ENCODE results near the gene RBFA.
A peak's percentile ranks its signal among the peaks of the same experiment; 100 is the strongest.

RBFA gene

DNA sequence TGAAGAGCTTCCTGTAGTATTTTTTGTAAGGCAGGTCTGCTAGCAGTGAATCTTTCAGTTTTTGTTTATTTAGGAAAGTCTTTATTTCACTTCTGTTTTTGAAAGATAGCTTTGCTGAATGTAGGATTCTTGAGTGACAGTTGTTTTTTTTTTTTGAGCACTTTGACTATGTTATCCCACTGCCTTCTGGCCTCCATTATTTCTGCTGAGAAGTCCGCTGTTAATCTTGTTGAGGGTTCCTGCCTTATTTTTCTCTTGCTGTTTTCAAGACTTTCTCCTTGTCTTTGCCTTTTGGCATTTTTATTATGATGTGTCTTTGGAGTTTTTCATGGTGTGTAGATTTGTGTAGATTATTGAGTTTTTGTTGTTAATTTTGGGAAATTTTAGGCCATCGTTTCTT, 21.9 kb downstream of the RBFA start (continued):
- TF ChIP-seq BCL11A (tag by site-specific recombination; IDR thresholded peaks at IDR 0.05; ENCODE audit: low read depth) (no peak), SETDB1 (IDR thresholded peaks at IDR 0.05; ENCODE audit: insufficient read length, low read length) (peak; percentile 72), ZBTB8A (tag by site-specific recombination; IDR thresholded peaks at IDR 0.05) (no peak), RBAK (tag by site-specific recombination; IDR thresholded peaks at IDR 0.05) (no peak), ZNF701 (tag by site-specific recombination; IDR thresholded peaks at IDR 0.05) (no peak), ZNF48 (tag by site-specific recombination; IDR thresholded peaks at IDR 0.05) (no peak), ZNF621 (tag by site-specific recombination; IDR thresholded peaks at IDR 0.05) (no peak), ZNF610 (tag by site-specific recombination; IDR thresholded peaks at IDR 0.05; ENCODE audit: borderline replicate concordance) (0 out of 2 replicates have a peak, but pooled peaks have one; percentile 28), ZNF664 (tag by site-specific recombination; IDR thresholded peaks at IDR 0.05) (no peak)

DNA sequence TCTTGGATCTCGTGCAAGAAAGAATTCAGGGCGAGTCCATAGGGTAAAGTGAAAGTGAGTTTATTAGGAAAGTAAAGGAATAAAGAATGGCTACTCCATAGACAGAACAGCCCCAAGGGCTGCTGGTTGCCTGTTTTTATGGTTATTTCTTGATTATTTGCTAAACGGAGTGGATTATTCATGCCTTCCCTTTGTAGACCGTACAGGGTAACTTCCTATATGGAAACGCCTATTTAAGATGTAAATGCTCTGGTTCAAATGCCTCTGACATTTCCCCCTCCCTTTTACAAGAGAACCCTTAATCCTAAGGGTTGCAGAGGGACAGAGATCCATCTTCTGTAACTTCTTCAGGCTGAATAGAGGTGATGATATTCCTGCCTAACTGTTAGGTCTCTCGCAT, 25.7 kb downstream of the RBFA start:
- no peak overlapping the region for H3K4me3 ChIP-seq (ENCODE audit: low read depth, low read length)
- TF ChIP-seq, protein P1, sequence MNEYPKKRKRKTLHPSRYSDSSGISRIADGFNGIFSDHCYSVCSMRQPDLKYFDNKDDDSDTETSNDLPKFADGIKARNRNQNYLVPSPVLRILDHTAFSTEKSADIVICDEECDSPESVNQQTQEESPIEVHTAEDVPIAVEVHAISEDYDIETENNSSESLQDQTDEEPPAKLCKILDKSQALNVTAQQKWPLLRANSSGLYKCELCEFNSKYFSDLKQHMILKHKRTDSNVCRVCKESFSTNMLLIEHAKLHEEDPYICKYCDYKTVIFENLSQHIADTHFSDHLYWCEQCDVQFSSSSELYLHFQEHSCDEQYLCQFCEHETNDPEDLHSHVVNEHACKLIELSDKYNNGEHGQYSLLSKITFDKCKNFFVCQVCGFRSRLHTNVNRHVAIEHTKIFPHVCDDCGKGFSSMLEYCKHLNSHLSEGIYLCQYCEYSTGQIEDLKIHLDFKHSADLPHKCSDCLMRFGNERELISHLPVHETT (tag by site-specific recombination; IDR thresholded peaks at IDR 0.05), result no peak
- no peak for TF ChIP-seq ZSCAN16 (tag by site-specific recombination; IDR thresholded peaks at IDR 0.05)
- TF ChIP-seq GLIS2 (tag by site-specific recombination; IDR thresholded peaks at IDR 0.05), result no peak
- CTCF ChIA-PET, result no interaction called here
- H3K36me3 ChIP-seq (ENCODE audit: control insufficient read depth in 2 of 2, insufficient read depth in 1 of 2, low read length in 2 of 2), result no peaks in the 10 kb centered on the region
- no peaks in the 10 kb centered on the region for H3K4me1 ChIP-seq (ENCODE audit: control insufficient read depth, insufficient read depth, low read length)
- H3K27ac ChIP-seq (ENCODE audit: extremely low read depth, low read depth, low read length), result no peak overlapping the region
- POLR2A ChIA-PET, result no interaction called here
- H3K9me3 ChIP-seq (ENCODE audit: control insufficient read depth, insufficient read depth, low read depth, low read length), result no peaks in the 10 kb centered on the region

DNA sequence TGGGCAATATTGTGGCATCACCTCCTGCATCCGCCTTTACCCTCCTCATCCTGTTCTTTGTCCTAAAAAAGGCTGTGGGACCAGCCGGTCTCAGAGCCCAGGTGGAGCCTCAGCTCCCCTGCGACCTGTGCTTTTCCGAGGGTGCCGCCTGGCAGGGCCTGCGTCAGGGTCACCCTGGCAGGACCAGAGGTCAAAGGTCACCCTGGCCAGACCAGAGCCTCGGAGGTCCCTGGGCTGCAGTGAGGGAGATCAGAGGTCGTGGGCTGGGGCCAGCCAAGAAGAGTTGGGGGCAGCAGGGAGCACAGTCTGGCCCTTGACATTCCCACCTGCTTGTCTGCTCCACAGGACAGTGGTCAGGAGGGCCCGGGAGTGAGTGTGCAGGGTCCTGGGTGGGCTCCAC, 31.5 kb downstream of the RBFA start:
- TF ChIP-seq, protein P2, sequence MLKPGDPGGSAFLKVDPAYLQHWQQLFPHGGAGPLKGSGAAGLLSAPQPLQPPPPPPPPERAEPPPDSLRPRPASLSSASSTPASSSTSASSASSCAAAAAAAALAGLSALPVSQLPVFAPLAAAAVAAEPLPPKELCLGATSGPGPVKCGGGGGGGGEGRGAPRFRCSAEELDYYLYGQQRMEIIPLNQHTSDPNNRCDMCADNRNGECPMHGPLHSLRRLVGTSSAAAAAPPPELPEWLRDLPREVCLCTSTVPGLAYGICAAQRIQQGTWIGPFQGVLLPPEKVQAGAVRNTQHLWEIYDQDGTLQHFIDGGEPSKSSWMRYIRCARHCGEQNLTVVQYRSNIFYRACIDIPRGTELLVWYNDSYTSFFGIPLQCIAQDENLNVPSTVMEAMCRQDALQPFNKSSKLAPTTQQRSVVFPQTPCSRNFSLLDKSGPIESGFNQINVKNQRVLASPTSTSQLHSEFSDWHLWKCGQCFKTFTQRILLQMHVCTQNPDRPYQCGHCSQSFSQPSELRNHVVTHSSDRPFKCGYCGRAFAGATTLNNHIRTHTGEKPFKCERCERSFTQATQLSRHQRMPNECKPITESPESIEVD (tag by site-specific recombination; IDR thresholded peaks at IDR 0.05), result no peak
- TF ChIP-seq ZXDB (tag by site-specific recombination; IDR thresholded peaks at IDR 0.05) (no peak), BCL11B (tag by site-specific recombination; IDR thresholded peaks at IDR 0.05; ENCODE audit: low read depth) (peak; percentile 59; the same call in 1 of the 2 replicates), SALL2 (tag by site-specific recombination; IDR thresholded peaks at IDR 0.05; ENCODE audit: borderline replicate concordance) (no peak), ZNF23 (tag by site-specific recombination; IDR thresholded peaks at IDR 0.05; ENCODE audit: borderline replicate concordance) (no peak)
- Histone ChIP-seq H3K4me1 (ENCODE audit: control insufficient read depth, insufficient read depth, low read length) (no peaks in the 10 kb centered on the region), H3K27ac (ENCODE audit: extremely low read depth, low read depth, low read length) (no peak overlapping the region), H3K9me3 (ENCODE audit: control insufficient read depth, insufficient read depth, low read depth, low read length) (no peaks in the 10 kb centered on the region), H3K36me3 (ENCODE audit: control insufficient read depth in 2 of 2, insufficient read depth in 1 of 2, low read length in 2 of 2) (no peaks in the 10 kb centered on the region), H3K4me3 (ENCODE audit: low read depth, low read length) (no peak overlapping the region)
- POLR2A ChIA-PET, result no interaction called here
- CTCF ChIA-PET, result interaction anchor here (0.6 to 0.7 kb wide), 2 partner anchors 43 to 260 kb away, joined by 3 read pairs; no protein-coding TSS in a partner anchor

DNA sequence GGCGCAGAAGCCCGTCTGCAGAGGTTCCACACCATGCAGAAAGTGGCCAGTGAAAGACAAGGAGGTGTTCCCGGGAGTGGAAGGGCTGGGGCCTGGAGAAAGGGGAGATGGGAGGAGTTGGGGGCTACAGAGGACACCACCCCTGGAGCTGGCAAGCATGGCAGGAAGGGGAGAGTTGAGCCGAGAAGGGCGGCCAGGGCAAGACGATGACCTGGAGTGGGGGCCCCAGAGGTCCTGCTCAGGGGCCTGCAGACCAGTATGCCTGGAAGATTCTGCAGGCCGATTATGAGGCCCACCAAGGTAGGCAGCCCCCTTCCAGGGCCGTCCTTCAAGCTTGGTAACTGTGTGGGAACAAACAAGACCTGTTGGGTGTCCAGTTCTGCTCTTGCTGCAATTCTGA, 33.1 kb downstream of the RBFA start:
- ChIA-PET CTCF (interaction anchor here (0.6 kb wide), 1 partner anchor 39 kb away, joined by 6 read pairs; no protein-coding TSS in a partner anchor), POLR2A (interaction anchor here (0.6 kb wide), 1 partner anchor 74 kb away, joined by 3 read pairs; no protein-coding TSS in a partner anchor)
- Histone ChIP-seq H3K36me3 (ENCODE audit: control insufficient read depth in 2 of 2, insufficient read depth in 1 of 2, low read length in 2 of 2) (no peaks in the 10 kb centered on the region), H3K9me3 (ENCODE audit: control insufficient read depth, insufficient read depth, low read depth, low read length) (no peaks in the 10 kb centered on the region), H3K27ac (ENCODE audit: extremely low read depth, low read depth, low read length) (no peak overlapping the region), H3K4me1 (ENCODE audit: control insufficient read depth, insufficient read depth, low read length) (no peaks in the 10 kb centered on the region), H3K4me3 (ENCODE audit: low read depth, low read length) (no peak overlapping the region)
- TF ChIP-seq ZNF548 (tag by site-specific recombination; IDR thresholded peaks at IDR 0.05) (no peak), ZNF221 (tag by site-specific recombination; IDR thresholded peaks at IDR 0.05; ENCODE audit: borderline replicate concordance) (no peak), KLF10 (tag by site-specific recombination; IDR thresholded peaks at IDR 0.05) (no peak), ZNF292 (tag by site-specific recombination; IDR thresholded peaks at IDR 0.05; ENCODE audit: borderline replicate concordance, low read depth) (no peak)
- TF ChIP-seq, protein P3, sequence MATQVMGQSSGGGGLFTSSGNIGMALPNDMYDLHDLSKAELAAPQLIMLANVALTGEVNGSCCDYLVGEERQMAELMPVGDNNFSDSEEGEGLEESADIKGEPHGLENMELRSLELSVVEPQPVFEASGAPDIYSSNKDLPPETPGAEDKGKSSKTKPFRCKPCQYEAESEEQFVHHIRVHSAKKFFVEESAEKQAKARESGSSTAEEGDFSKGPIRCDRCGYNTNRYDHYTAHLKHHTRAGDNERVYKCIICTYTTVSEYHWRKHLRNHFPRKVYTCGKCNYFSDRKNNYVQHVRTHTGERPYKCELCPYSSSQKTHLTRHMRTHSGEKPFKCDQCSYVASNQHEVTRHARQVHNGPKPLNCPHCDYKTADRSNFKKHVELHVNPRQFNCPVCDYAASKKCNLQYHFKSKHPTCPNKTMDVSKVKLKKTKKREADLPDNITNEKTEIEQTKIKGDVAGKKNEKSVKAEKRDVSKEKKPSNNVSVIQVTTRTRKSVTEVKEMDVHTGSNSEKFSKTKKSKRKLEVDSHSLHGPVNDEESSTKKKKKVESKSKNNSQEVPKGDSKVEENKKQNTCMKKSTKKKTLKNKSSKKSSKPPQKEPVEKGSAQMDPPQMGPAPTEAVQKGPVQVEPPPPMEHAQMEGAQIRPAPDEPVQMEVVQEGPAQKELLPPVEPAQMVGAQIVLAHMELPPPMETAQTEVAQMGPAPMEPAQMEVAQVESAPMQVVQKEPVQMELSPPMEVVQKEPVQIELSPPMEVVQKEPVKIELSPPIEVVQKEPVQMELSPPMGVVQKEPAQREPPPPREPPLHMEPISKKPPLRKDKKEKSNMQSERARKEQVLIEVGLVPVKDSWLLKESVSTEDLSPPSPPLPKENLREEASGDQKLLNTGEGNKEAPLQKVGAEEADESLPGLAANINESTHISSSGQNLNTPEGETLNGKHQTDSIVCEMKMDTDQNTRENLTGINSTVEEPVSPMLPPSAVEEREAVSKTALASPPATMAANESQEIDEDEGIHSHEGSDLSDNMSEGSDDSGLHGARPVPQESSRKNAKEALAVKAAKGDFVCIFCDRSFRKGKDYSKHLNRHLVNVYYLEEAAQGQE (tag by site-specific recombination; IDR thresholded peaks at IDR 0.05), result no peak
- TF ChIP-seq, protein P4, sequence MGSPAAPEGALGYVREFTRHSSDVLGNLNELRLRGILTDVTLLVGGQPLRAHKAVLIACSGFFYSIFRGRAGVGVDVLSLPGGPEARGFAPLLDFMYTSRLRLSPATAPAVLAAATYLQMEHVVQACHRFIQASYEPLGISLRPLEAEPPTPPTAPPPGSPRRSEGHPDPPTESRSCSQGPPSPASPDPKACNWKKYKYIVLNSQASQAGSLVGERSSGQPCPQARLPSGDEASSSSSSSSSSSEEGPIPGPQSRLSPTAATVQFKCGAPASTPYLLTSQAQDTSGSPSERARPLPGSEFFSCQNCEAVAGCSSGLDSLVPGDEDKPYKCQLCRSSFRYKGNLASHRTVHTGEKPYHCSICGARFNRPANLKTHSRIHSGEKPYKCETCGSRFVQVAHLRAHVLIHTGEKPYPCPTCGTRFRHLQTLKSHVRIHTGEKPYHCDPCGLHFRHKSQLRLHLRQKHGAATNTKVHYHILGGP (tag by site-specific recombination; IDR thresholded peaks at IDR 0.05), result no peak
